CD14-positive monocyte (primary cell): ENCODE measurements around the gene RGS11. TPM values are rescaled to one million over a fixed set of nuclear protein-coding genes. Genes with fewer than 3 reads are reported as not detected.

Source experiments
- DNase-seq, 3 donors: peaks; one replicate each; pipeline ENCODE4 v3.0.0-alpha.2; 2011 to 2022
- H2AFZ ChIP-seq: 2 replicates; pipeline ENCODE4 v1.6.0; 2012; ENCODE audit warnings: mild to moderate bottlenecking, low read depth, low read length, inconsistent platforms; ENCODE audit not compliant: insufficient read depth, poor library complexity, severe bottlenecking
- H3K27ac ChIP-seq, 2 donors: 1 replicate in 1 of 2; 2 replicates in 1 of 2; pipeline ENCODE4 v1.5.1; 2012 to 2013; ENCODE audit warnings: low read length in 2 of 2, control low read depth in 1 of 2, inconsistent platforms in 1 of 2, low read depth in 1 of 2, mild to moderate bottlenecking in 1 of 2
- H3K27me3 ChIP-seq, 2 donors: one replicate each; pipeline versions ENCODE4 v1.6.0 to v1.6.1; 2011 to 2013; ENCODE audit warnings: low read length in 2 of 2; ENCODE audit not compliant: control insufficient read depth in 2 of 2, insufficient read depth in 2 of 2
- H3K36me3 ChIP-seq, 2 donors: replicated peaks in 1 of 2; 1 replicate in 1 of 2; 2 replicates in 1 of 2; pipeline versions ENCODE4 v1.5.1 to v1.6.1; 2012 to 2013; ENCODE audit warnings: low read length in 2 of 2, control low read depth in 1 of 2, inconsistent platforms in 1 of 2, mild to moderate bottlenecking in 1 of 2; ENCODE audit not compliant: insufficient read depth in 2 of 2, control insufficient read depth in 1 of 2
- H3K4me1 ChIP-seq, 2 donors: 1 replicate in 1 of 2; 2 replicates in 1 of 2; pipeline versions ENCODE4 v1.5.1 to v1.6.1; 2012 to 2013; ENCODE audit warnings: low read length in 2 of 2, control low read depth in 1 of 2, inconsistent platforms in 1 of 2, mild to moderate bottlenecking in 1 of 2, moderate library complexity in 1 of 2; ENCODE audit not compliant: insufficient read depth in 2 of 2, control insufficient read depth in 1 of 2
- H3K4me2 ChIP-seq: replicated peaks from 2 replicates; pipeline ENCODE3; 2012; ENCODE audit warnings: low read length, moderate library complexity, mild to moderate bottlenecking; ENCODE audit not compliant: poor library complexity, severe bottlenecking; ENCODE audit errors: extremely low read depth
- H3K4me3 ChIP-seq, 3 experiments: fragments of 200-600 bp in 1 of 3; sonication (generic) in 1 of 3; replicated peaks in 1 of 3; 1 replicate in 2 of 3; 2 replicates in 1 of 3; pipeline ENCODE4 v1.5.1; 2011 to 2013; ENCODE audit warnings: low read length in 3 of 3, mild to moderate bottlenecking in 3 of 3, control low read depth in 2 of 3, low read depth in 2 of 3, inconsistent platforms in 1 of 3, moderate library complexity in 1 of 3
- H3K79me2 ChIP-seq: 2 replicates; pipeline ENCODE4 v1.6.0; 2012; ENCODE audit warnings: mild to moderate bottlenecking, control low read depth, inconsistent platforms, low read length, moderate library complexity; ENCODE audit not compliant: insufficient read depth
- H3K9ac ChIP-seq: 2 replicates; pipeline ENCODE4 v1.6.0; 2017; ENCODE audit warnings: low read length, mild to moderate bottlenecking; ENCODE audit not compliant: insufficient read depth, poor library complexity, severe bottlenecking
- H3K9me3 ChIP-seq, 2 donors: replicated peaks in 1 of 2; 1 replicate in 1 of 2; 2 replicates in 1 of 2; pipeline versions ENCODE4 v1.5.1 to v1.6.1; 2012 to 2013; ENCODE audit warnings: low read length in 2 of 2, control low read depth in 1 of 2; ENCODE audit not compliant: control insufficient read depth in 1 of 2, insufficient read depth in 1 of 2
- H4K20me1 ChIP-seq: 2 replicates; pipeline ENCODE4 v1.6.0; 2012; ENCODE audit warnings: mild to moderate bottlenecking, low read length, control low read depth, moderate library complexity; ENCODE audit not compliant: insufficient read depth
- H3K27ac Mint-ChIP-seq, 7 donors: one replicate each; pipeline ENCODE4 v1.8.0; 2020; ENCODE audit warnings: mild to moderate bottlenecking in 7 of 7, mixed read lengths in 7 of 7, moderate library complexity in 6 of 7, inconsistent platforms in 2 of 7
- H3K27me3 Mint-ChIP-seq, 3 donors: one replicate each; pipeline ENCODE4 v1.8.0; 2021 to 2022; ENCODE audit warnings: low read depth in 3 of 3, mild to moderate bottlenecking in 3 of 3, mixed read lengths in 3 of 3, moderate library complexity in 3 of 3, inconsistent platforms in 1 of 3
- H3K36me3 Mint-ChIP-seq, 2 donors: one replicate each; pipeline ENCODE4 v1.8.0; 2020; ENCODE audit warnings: mixed read lengths in 2 of 2, inconsistent platforms in 1 of 2, mild to moderate bottlenecking in 1 of 2
- H3K4me1 Mint-ChIP-seq: one replicate; pipeline ENCODE4 v1.8.0; 2020; ENCODE audit warnings: mild to moderate bottlenecking, mixed read lengths
- H3K4me3 Mint-ChIP-seq, 2 donors: one replicate each; pipeline ENCODE4 v1.8.0; 2020; ENCODE audit warnings: mild to moderate bottlenecking in 2 of 2, mixed read lengths in 2 of 2, moderate library complexity in 1 of 2
- H3K9me3 Mint-ChIP-seq, 7 donors: one replicate each; pipeline ENCODE4 v1.8.0; 2020 to 2022; ENCODE audit warnings: mixed read lengths in 7 of 7, mild to moderate bottlenecking in 6 of 7, moderate library complexity in 6 of 7, inconsistent platforms in 2 of 7
- WGBS: methylation state at CpG from one replicate; pipeline ENCODE4 v1.1.5; 2013; ENCODE audit warnings: missing lambda C conversion rate; ENCODE audit not compliant: insufficient coverage; 5-methylcytosine and 5-hydroxymethylcytosine counted together
- intact Hi-C, 2 donors: fragments of 100-400 bp; cut with micrococcal nuclease; formaldehyde crosslinking; loops; one replicate each; pipeline versions ENCODE4 v1.15.0 to v1.15.1; 2023
- polyA plus RNA-seq, 3 donors: library from polyadenylated mRNA; depleted of rRNA in 1 of 3; unstranded in 2 of 3; stranded (reverse) in 1 of 3; fragments of 300-500 nt in 2 of 3; fragments of >200 nt in 1 of 3; fragmentation: Illumina TruSeq in 2 of 3; gene quantifications; 1 replicate in 2 of 3; 2 replicates in 1 of 3; pipeline ENCODE4 v1.2.3, GENCODE V29; 2012 to 2021
- TF ChIP-seq, protein P1 (sequence below): fragments of 200-600 bp; IDR thresholded peaks from one replicate; pipeline ENCODE4 v1.8.0; 2022; ENCODE audit warnings: antibody characterized with exemption, mild to moderate bottlenecking

Gene RGS11
- polyA plus RNA-seq, 3 donors = 0.07 TPM; not detected in 2

DNA sequence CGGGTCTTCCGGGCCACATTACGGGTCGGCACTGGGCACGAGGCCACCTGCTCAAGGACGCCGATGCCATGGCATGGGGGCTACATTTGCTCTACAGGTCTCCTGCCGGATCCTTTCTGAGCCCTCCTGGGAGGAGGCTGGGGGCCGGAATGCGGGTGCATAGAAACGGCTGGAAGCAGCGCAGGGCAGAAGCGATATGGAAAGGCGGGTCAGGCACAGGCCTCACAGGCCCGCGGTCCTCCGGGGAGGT, 48.4 kb upstream of the RGS11 start:
- Histone ChIP-seq H3K79me2 (peaks cover 89% of the 10 kb centered on the region), H3K9me3 (no peaks in the 10 kb centered on the region), H3K27ac (peak overlapping the region in 1 of 2 donors; percentile 76), H2AFZ (no peak overlapping the region), H3K4me3 (peak overlapping the region in 1 of 3 experiments; percentile 72), H3K4me1 (peaks cover 47 to 54% of the 10 kb centered on the region in 2 donors), H3K9ac (peak overlapping the region; percentile 69), H4K20me1 (peaks cover 61% of the 10 kb centered on the region), H3K36me3 (peaks cover 0 to 11% of the 10 kb centered on the region in 2 donors), H3K4me2 (peak overlapping the region; percentile 75), H3K27me3 (no peaks in the 10 kb centered on the region)
- H3K4me3 Mint-ChIP-seq = peak overlapping the region; percentile 77 to 90
- peak overlapping the region in 5 of 7 donors; percentile 24 to 90 (median 82) for H3K27ac Mint-ChIP-seq
- DNase-seq = no peak
- WGBS = 90% methylated on average over 17 of the region's 17 CpGs
- H3K4me1 Mint-ChIP-seq = peaks cover 47% of the 10 kb centered on the region
- peaks cover 10 to 12% of the 10 kb centered on the region in 2 donors for H3K36me3 Mint-ChIP-seq
- intact Hi-C loops = no loop called here
- TF ChIP-seq, protein P1, sequence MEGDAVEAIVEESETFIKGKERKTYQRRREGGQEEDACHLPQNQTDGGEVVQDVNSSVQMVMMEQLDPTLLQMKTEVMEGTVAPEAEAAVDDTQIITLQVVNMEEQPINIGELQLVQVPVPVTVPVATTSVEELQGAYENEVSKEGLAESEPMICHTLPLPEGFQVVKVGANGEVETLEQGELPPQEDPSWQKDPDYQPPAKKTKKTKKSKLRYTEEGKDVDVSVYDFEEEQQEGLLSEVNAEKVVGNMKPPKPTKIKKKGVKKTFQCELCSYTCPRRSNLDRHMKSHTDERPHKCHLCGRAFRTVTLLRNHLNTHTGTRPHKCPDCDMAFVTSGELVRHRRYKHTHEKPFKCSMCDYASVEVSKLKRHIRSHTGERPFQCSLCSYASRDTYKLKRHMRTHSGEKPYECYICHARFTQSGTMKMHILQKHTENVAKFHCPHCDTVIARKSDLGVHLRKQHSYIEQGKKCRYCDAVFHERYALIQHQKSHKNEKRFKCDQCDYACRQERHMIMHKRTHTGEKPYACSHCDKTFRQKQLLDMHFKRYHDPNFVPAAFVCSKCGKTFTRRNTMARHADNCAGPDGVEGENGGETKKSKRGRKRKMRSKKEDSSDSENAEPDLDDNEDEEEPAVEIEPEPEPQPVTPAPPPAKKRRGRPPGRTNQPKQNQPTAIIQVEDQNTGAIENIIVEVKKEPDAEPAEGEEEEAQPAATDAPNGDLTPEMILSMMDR = no peak
- no peaks in the 10 kb centered on the region for H3K9me3 Mint-ChIP-seq
- peaks cover 0 to 1% (median 0%) of the 10 kb centered on the region in 3 donors for H3K27me3 Mint-ChIP-seq

DNA sequence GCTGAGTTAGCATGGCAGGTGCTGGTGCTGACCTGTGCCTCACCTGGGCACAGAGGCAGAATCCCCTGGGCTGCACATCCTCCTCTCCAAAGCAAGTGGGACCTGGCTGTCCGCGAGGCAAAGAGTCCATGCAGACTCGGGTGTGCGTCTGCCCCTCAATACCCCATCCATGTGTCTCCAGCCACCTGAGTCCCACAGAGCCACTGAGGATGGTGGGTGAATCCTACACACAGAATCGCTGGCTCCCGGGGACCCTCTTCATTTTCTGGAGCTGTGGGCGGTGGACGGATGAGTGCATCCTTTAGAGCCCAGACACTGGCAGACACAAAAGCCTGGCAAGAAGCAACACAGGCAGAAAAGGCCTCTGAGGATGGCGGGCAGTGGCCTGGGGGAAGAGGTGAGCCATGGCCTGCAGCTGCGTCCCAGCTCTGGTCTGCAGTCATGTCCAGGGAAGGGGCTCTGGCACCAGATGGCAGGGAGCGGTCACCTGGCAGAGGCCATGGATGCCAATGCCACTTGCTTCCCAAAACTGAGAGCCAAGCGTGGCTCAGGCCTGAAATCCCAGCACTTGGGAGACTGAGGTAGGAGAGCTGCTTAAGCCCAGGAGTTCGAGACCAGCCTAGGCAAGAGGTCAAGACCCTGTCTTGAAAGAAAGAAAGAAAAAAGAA, 46.9 kb upstream of the RGS11 start:
- Histone ChIP-seq H3K9me3 (no peaks in the 10 kb centered on the region), H3K9ac (no peak overlapping the region), H3K4me2 (no peak overlapping the region), H3K4me3 (no peak overlapping the region), H3K36me3 (peaks cover 13 to 26% of the 10 kb centered on the region in 2 donors), H3K27me3 (no peaks in the 10 kb centered on the region), H4K20me1 (peaks cover 74% of the 10 kb centered on the region), H3K79me2 (peaks cover 89% of the 10 kb centered on the region), H2AFZ (no peak overlapping the region), H3K27ac (no peak overlapping the region), H3K4me1 (peaks cover 37 to 39% of the 10 kb centered on the region in 2 donors)
- WGBS = 96% methylated on average over 9 of the region's 13 CpGs
- peaks cover 42% of the 10 kb centered on the region for H3K4me1 Mint-ChIP-seq
- no peaks in the 10 kb centered on the region for H3K9me3 Mint-ChIP-seq
- peaks cover 22 to 27% of the 10 kb centered on the region in 2 donors for H3K36me3 Mint-ChIP-seq
- intact Hi-C loops = no loop called here
- H3K27ac Mint-ChIP-seq = peak overlapping the region in 3 of 7 donors; percentile 4 to 57 (median 47)
- DNase-seq = no peak
- H3K27me3 Mint-ChIP-seq = peaks cover 0 to 1% (median 0%) of the 10 kb centered on the region in 3 donors
- TF ChIP-seq, protein P1 = no peak
- no peak overlapping the region for H3K4me3 Mint-ChIP-seq
